ENCODE measurements around the gene SLC51A.

SLC51A gene

DNA sequence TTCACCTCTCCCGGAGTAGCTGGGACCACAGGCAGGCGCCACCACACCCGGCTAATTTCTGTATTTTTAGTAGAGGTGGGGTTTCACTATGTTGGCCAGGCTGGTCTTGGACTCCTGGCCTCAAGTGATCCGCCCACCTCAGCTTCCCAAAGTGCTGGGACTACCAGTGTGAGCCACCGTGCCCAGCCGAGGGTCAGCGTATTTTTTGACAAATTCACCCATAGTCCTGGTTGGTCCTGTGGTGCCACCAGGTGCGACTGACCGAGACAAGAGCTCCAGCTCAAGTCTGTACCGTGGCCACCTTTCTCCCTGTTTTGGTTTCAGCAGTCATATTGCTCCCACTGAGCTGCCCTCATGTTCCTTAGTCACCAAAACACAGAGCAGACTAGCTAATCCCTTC lies 8.8 kb downstream of the SLC51A start:
- Histone ChIP-seq H3K36me3 (ENCODE audit: control insufficient read depth, insufficient read depth, low read length) (no peaks in the 10 kb centered on the region), H3K4me3 (ENCODE audit: insufficient read depth, low read depth, low read length, poor library complexity, severe bottlenecking) (no peak overlapping the region), H3K27me3 (replicated peaks; ENCODE audit: control insufficient read depth, insufficient read depth, low read length, poor library complexity, severe bottlenecking) (no peaks in the 10 kb centered on the region), H3K27ac (ENCODE audit: insufficient read depth, low read length, poor library complexity, severe bottlenecking) (no peak overlapping the region), H3K4me1 (ENCODE audit: control insufficient read depth, insufficient read depth, low read length, poor library complexity, severe bottlenecking) (no peaks in the 10 kb centered on the region), H3K9me3 (ENCODE audit: control insufficient read depth, low read length) (no peaks in the 10 kb centered on the region)
- DNase-seq, result no peak

DNA sequence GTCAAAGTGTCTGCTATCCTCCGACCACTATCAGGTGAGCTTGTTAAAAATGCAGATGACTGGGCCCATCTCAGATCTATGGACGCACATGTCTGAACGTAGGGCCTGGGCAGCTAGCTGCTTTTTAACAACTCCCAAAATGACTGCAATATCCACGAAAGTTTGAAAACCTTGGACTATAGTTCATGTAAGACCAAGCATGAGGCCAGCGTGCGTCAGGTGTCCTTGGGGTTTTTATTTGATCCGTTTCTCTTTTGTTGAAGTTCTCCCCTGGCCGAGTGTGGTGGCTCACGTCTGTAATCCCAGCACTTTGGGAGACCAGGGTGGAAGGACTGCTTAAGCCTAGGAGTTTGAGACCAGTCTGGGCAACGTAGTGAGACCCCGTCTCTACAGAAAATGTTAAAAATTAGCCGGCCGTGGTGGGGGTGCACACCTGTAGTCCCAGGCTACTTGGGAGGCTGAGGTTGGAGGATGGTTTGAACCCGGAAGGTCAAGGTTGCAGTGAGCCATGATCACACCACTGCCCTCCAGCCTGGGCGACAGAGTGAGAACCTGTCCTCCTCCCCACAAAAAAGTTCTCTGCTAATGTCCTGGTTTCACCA lies 9.5 kb downstream of the SLC51A start:
- Histone ChIP-seq H3K27ac (ENCODE audit: insufficient read depth, low read length, poor library complexity, severe bottlenecking) (no peak overlapping the region), H3K9me3 (ENCODE audit: control insufficient read depth, low read length) (no peaks in the 10 kb centered on the region), H3K36me3 (ENCODE audit: control insufficient read depth, insufficient read depth, low read length) (no peaks in the 10 kb centered on the region), H3K4me3 (ENCODE audit: insufficient read depth, low read depth, low read length, poor library complexity, severe bottlenecking) (no peak overlapping the region), H3K4me1 (ENCODE audit: control insufficient read depth, insufficient read depth, low read length, poor library complexity, severe bottlenecking) (no peaks in the 10 kb centered on the region), H3K27me3 (replicated peaks; ENCODE audit: control insufficient read depth, insufficient read depth, low read length, poor library complexity, severe bottlenecking) (no peaks in the 10 kb centered on the region)
- DNase-seq, result no peak

DNA sequence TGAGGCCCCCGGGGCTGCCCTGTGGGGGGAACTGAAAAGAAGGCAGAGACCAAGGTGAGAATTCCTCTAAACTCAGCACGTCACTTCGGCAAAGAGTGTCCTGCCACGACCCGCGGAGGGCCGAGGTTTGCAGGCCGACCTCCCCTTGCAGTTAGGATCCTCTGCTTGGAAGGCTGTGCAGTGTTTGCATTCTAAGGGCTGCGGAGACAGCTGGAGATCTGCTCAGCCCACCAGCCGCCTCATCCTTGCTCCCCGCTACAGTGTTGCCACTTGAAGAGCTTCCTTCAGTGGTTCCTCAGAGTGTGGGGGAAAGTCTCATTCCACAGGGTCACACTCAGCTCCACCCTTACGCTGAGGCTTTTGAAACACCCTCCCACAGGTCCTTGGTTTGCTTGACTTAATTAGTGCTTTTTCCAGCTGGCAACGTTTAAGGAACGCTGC lies 10.8 kb downstream of the SLC51A start:
- no peak for DNase-seq
- Histone ChIP-seq H3K4me1 (ENCODE audit: control insufficient read depth, insufficient read depth, low read length, poor library complexity, severe bottlenecking) (no peaks in the 10 kb centered on the region), H3K9me3 (ENCODE audit: control insufficient read depth, low read length) (no peaks in the 10 kb centered on the region), H3K27me3 (replicated peaks; ENCODE audit: control insufficient read depth, insufficient read depth, low read length, poor library complexity, severe bottlenecking) (no peaks in the 10 kb centered on the region), H3K4me3 (ENCODE audit: insufficient read depth, low read depth, low read length, poor library complexity, severe bottlenecking) (no peak overlapping the region), H3K27ac (ENCODE audit: insufficient read depth, low read length, poor library complexity, severe bottlenecking) (no peak overlapping the region), H3K36me3 (ENCODE audit: control insufficient read depth, insufficient read depth, low read length) (no peaks in the 10 kb centered on the region)

DNA sequence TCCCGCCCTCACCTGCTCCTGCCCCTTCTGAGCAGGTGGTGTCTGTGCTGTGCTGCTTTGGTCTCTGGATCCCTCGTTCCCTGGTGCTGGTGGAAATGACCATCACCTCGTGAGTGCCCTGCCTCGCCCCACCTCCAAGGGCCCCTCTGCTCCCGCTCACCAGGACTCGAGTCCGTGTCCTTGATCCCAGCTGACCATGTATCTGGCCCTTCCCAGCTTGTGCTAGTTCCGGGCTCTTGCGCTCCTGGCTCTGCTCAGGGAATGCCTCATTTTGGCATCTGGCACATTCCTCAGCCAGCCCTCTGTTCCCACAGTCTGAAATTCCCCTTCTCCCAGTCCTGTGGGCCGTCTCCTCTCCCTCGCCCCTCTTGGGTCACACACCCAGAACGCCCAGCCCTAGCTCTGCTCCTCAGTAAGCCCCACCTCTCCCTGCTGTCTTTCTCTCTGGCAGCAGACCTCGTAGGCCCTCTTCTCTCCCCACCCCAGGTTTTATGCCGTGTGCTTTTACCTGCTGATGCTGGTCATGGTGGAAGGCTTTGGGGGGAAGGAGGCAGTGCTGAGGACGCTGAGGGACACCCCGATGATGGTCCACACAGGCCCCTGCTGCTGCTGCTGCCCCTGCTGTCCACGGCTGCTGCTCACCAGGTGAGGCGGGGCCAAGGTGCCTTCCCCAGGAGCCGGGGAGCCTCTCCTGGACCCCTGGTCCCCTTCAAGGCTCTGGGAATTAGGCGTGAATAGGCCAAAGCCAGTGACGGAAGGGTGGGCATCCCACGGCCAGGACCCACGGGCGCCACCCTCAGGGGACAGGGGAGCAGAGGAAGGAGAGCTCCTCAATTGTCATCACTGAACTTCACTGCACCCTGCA lies 11.5 kb downstream of the SLC51A start:
- no peaks in the 10 kb centered on the region for H3K4me1 ChIP-seq (ENCODE audit: control insufficient read depth, insufficient read depth, low read length, poor library complexity, severe bottlenecking)
- H3K36me3 ChIP-seq (ENCODE audit: control insufficient read depth, insufficient read depth, low read length), result no peaks in the 10 kb centered on the region
- H3K27ac ChIP-seq (ENCODE audit: insufficient read depth, low read length, poor library complexity, severe bottlenecking), result no peak overlapping the region
- no peak for DNase-seq
- H3K27me3 ChIP-seq (replicated peaks; ENCODE audit: control insufficient read depth, insufficient read depth, low read length, poor library complexity, severe bottlenecking), result no peaks in the 10 kb centered on the region
- H3K9me3 ChIP-seq (ENCODE audit: control insufficient read depth, low read length), result no peaks in the 10 kb centered on the region
- no peak overlapping the region for H3K4me3 ChIP-seq (ENCODE audit: insufficient read depth, low read depth, low read length, poor library complexity, severe bottlenecking)

DNA sequence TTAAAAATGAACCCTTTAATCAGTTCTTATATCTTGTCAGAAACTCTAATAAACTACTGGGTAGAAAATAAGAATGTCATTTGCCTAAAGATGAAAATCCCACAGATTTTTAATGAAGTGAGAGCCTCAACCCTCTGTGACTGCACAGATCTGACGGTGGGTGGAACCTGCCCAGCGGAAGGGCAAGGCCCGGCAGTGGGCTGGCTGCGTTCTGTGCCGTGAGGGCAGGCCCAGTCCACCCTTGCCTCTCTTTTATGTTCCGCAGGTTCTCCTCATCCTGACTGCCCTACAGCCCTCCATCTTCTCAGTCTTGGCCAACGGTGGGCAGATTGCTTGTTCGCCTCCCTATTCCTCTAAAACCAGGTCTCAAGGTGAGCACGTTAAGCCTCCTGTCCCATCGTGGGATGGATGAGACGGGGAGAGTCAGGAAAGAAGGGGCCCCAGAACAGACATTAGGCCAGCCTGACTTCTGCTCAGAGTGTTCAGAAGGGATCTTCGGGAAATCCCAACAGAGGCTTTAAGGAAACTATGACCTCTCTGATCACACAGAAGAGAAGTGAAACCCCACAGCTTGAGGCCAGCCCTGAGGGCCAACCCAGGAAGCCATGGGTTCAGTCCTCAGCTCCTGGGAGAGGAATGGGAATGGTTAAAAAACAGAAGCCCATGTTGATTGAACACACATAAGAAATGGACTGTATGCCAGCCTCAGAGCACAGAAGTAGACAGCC lies 16.0 kb downstream of the SLC51A start:
- H3K27me3 ChIP-seq (replicated peaks; ENCODE audit: control insufficient read depth, insufficient read depth, low read length, poor library complexity, severe bottlenecking), result no peaks in the 10 kb centered on the region
- no peak for DNase-seq
- H3K27ac ChIP-seq (ENCODE audit: insufficient read depth, low read length, poor library complexity, severe bottlenecking), result no peak overlapping the region
- H3K4me1 ChIP-seq (ENCODE audit: control insufficient read depth, insufficient read depth, low read length, poor library complexity, severe bottlenecking), result no peaks in the 10 kb centered on the region
- no peak overlapping the region for H3K4me3 ChIP-seq (ENCODE audit: insufficient read depth, low read depth, low read length, poor library complexity, severe bottlenecking)
- peaks cover 2% of the 10 kb centered on the region for H3K36me3 ChIP-seq (ENCODE audit: control insufficient read depth, insufficient read depth, low read length)
- no peaks in the 10 kb centered on the region for H3K9me3 ChIP-seq (ENCODE audit: control insufficient read depth, low read length)

- Histone ChIP-seq H3K27me3 (replicated peaks; ENCODE audit: control insufficient read depth, insufficient read depth, low read length, poor library complexity, severe bottlenecking) (no peaks in the 10 kb centered on the region), H3K4me3 (ENCODE audit: insufficient read depth, low read depth, low read length, poor library complexity, severe bottlenecking) (no peak overlapping the region), H3K9me3 (ENCODE audit: control insufficient read depth, low read length) (no peaks in the 10 kb centered on the region), H3K4me1 (ENCODE audit: control insufficient read depth, insufficient read depth, low read length, poor library complexity, severe bottlenecking) (no peaks in the 10 kb centered on the region), H3K27ac (ENCODE audit: insufficient read depth, low read length, poor library complexity, severe bottlenecking) (no peak overlapping the region), H3K36me3 (ENCODE audit: control insufficient read depth, insufficient read depth, low read length) (peaks cover 8% of the 10 kb centered on the region)
- no peak for DNase-seq
Observed at GRCh38 chr3:196232882-196233251, 16.5 kb downstream of the SLC51A start.

DNA sequence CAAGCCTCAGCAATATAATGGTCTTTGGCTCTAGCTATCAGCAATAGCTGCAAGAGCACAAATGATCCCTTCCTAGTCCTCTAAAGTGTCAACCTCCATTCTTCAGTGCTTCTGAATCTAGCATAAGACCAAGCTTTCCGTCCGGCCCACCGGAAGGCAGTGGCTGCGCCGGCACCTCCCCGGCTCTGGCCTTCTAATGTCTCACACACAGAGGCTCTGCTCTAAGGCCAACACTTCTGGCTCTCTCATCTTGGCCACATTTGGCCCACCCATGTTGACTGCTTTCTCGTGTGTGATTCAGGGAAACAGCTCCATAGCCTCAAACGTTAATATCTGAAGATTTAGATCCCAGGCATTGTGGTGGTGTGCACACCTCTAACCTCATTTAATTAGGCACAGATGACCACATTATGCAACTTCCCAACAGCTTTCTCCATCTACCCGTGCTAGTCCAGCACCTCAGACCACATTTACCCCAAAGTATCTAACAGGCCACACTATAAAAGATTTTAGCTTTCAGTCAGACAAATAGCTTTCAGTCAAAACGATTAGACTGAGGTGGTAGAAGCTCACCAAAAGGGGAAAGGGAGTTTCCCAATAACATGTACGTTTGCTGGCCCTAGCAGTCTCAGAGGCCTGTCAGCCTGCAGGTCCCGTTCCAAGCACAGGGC lies 19.3 kb downstream of the SLC51A start:
- H3K9me3 ChIP-seq (ENCODE audit: control insufficient read depth, low read length), result no peaks in the 10 kb centered on the region
- DNase-seq, result no peak
- no peak overlapping the region for H3K27ac ChIP-seq (ENCODE audit: insufficient read depth, low read length, poor library complexity, severe bottlenecking)
- H3K4me1 ChIP-seq (ENCODE audit: control insufficient read depth, insufficient read depth, low read length, poor library complexity, severe bottlenecking), result no peaks in the 10 kb centered on the region
- no peak overlapping the region for H3K4me3 ChIP-seq (ENCODE audit: insufficient read depth, low read depth, low read length, poor library complexity, severe bottlenecking)
- H3K36me3 ChIP-seq (ENCODE audit: control insufficient read depth, insufficient read depth, low read length), result peaks cover 32% of the 10 kb centered on the region
- no peaks in the 10 kb centered on the region for H3K27me3 ChIP-seq (replicated peaks; ENCODE audit: control insufficient read depth, insufficient read depth, low read length, poor library complexity, severe bottlenecking)

- Histone ChIP-seq H3K27me3 (replicated peaks; ENCODE audit: control insufficient read depth, insufficient read depth, low read length, poor library complexity, severe bottlenecking) (no peaks in the 10 kb centered on the region), H3K36me3 (ENCODE audit: control insufficient read depth, insufficient read depth, low read length) (peaks cover 35% of the 10 kb centered on the region), H3K4me1 (ENCODE audit: control insufficient read depth, insufficient read depth, low read length, poor library complexity, severe bottlenecking) (no peaks in the 10 kb centered on the region), H3K27ac (ENCODE audit: insufficient read depth, low read length, poor library complexity, severe bottlenecking) (no peak overlapping the region), H3K4me3 (ENCODE audit: insufficient read depth, low read depth, low read length, poor library complexity, severe bottlenecking) (no peak overlapping the region), H3K9me3 (ENCODE audit: control insufficient read depth, low read length) (no peaks in the 10 kb centered on the region)
- DNase-seq, result no peak
Observed at GRCh38 chr3:196236223-196236622, 19.9 kb downstream of the SLC51A start.

DNA sequence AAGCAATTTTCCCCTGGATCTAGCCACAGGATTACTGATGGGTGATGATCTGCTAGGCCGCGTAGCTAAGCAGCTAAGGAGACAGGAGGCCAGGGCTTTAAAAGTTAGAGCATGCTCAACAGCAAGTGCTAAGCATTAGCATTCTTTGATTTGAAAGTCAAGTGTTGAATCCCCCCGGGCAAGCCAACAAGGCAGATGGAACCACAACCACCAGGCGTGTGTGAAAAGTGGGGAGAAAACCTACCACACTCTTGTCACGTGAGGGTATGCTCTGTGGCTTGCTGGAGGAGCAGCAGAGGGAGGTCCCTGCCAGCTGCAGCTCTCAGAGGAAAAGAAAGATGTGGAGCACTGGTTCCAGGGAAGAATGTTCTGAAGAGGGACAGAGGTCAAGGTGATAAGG lies 20.9 kb downstream of the SLC51A start:
- Histone ChIP-seq H3K27ac (ENCODE audit: insufficient read depth, low read length, poor library complexity, severe bottlenecking) (no peak overlapping the region), H3K27me3 (replicated peaks; ENCODE audit: control insufficient read depth, insufficient read depth, low read length, poor library complexity, severe bottlenecking) (no peaks in the 10 kb centered on the region), H3K9me3 (ENCODE audit: control insufficient read depth, low read length) (no peaks in the 10 kb centered on the region), H3K4me1 (ENCODE audit: control insufficient read depth, insufficient read depth, low read length, poor library complexity, severe bottlenecking) (no peaks in the 10 kb centered on the region), H3K36me3 (ENCODE audit: control insufficient read depth, insufficient read depth, low read length) (peaks cover 45% of the 10 kb centered on the region), H3K4me3 (ENCODE audit: insufficient read depth, low read depth, low read length, poor library complexity, severe bottlenecking) (no peak overlapping the region)
- DNase-seq, result no peak

Data from effector memory CD4-positive, alpha-beta T cell (primary cell).